Frontal cortex (tissue), 4 donors: Measurements from ENCODE around the gene TRPM5. TPM values are rescaled to one million over a fixed set of nuclear protein-coding genes. Genes with fewer than 3 reads are reported as not detected.

Source experiments
- DNase-seq, 2 donors: peaks; one replicate each; pipeline ENCODE4 v3.0.0; 2012; ENCODE audit warnings: low spot score in 2 of 2
- FAIRE-seq: peaks from 2 replicates; lab custom pipeline; 2012; peaks lifted over from hg19 to GRCh38; lab: Jason Lieb, UNC
- total RNA-seq: library from RNA; depleted of rRNA; stranded (reverse); fragments of >200 nt; gene quantifications from one replicate; pipeline ENCODE4 v1.2.3, GENCODE V29; 2014
- donor health status: control.
- donor health status: control.
- donor health status: control.

The TRPM5 gene
- total RNA-seq, 1 donor from 2014 or later = not detected

GRCh38 chr11:2471048-2471803, 26.9 kb upstream of the TRPM5 start:
- DNase-seq (no peak), FAIRE-seq (no peak)

GRCh38 chr11:2470495-2470894, 26.2 kb upstream of the TRPM5 start:
- FAIRE-seq (no peak), DNase-seq (no peak)

DNA sequence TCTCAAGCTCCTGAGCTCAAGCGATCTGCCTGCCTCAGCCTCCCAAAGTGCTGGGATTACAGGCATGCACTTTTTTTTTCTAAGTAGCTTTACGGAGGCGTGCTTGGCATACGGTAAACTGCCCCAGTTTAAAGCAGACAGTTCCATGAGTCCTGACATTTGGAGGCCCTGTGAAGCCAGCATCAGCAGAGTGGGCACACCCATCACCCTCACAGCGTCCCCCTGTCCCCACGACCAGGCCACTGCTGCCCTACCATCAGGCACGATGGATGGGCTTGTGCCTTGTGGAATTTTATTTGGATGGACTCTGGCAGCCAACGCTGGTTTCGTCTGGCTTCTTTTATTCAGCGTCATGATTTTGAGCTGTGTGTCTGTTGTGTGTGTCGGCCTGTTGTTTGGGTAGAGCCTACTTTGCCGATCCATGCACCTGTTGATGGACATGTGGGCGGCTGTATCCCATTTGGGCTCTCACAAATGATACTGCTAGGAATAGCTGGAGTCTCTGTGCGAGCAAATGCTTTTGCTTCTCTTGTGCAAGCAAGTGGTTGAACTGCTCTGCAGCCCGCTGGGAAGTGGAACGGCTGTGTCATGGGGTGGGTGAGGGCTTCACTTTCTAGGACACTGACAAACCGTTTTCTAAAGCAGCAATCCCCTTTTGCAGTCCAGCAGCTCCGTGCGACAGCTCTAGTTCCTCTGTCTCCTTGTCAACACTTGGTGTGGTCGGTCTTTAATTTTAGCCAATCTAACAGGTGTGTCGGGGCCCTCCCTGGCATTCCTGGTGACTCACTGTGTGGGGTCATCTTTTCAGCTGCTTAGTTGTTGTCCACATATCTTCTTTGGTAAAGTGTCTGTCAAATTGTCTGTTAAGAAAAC, 24.3 kb upstream of the TRPM5 start:
- FAIRE-seq (no peak), DNase-seq (no peak)

GRCh38 chr11:2467695-2468055, 23.4 kb upstream of the TRPM5 start:
- FAIRE-seq (no peak), DNase-seq (no peak)

DNA sequence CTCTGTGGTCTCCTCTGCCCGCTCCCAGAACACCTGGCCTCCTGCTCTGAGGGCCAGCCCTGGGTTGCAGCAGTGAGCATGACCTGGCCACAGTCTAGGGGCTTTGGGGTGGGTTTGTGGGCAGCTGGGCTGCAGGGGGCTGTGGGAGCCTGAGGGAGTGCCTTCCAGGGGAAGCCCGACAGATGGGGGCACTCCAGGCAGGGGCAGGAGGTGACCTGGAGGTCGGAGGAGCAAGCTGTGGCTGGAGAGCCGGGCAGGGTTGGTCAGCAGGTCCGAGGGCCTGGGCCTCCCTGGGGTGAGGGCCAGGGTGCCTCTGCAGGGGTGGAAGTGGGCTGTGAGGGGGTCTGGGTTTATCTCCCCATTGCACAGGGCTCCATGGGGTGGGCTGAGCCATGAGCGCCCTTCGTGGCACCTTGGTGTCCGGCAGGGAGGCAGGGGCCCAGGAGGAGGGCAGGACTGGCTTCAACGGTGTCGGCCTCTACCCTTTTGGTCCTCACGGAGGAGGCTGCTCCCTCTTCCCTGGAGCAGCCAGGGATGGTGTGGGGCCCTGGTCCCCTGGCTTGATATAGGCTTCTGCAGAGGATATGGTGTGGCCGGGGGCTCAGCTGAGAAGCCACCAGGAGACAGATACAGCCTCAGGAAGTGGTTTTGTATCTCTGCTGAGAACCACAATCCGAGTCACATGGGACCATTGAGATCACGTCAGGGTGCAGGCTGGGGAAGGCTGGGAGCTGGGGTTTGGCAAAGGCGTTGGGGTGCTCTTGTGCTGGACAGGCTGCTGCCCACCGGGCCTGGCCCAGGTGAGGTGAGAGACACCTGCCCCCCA, 22.8 kb upstream of the TRPM5 start:
- FAIRE-seq (no peak), DNase-seq (no peak)

- DNase-seq (no peak), FAIRE-seq (no peak)
Measured at GRCh38 chr11:2466069-2466801, 21.9 kb upstream of the TRPM5 start.

DNA sequence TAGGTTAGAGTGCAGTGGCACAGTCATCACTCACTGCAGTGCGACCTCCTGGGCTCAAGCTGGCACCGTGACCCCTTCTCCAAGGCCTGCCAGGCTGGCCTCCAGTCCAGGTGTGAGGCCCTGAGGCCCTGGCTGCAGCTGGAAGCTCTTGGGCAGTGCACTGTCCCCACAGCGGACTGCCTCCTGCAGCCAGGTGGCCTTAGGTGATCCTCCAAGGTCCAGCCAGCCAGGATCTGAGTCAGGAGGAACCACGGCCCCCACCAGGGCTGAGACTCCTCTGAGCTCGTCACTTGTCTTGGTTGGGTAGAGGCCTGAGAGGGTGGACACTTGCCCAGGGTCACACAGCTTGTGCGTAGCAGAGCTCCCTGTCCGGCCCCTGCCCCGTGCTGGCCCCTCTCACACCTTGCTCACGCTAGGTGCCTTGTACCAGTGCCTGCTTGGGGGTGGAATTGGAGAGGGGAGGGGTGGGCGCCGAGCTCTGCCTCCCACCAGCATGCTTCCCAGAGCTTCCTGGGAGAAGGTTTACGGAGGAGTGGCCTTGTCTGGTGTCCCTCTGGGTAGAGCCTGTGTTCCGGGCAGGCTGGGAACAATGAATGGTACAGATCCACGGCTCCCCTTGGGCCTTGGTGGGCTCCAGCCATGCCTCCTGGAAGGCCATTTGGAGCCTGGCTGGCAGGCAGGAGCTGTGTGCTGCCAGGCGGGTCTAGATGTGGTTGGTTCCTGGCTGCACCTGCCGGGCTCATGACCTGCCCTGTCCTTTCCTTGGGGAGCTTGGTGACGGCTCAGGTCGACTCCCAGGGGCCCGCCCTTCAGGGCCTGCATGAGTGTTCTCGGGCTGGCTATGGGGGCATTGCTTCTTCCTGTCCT, 21.1 kb upstream of the TRPM5 start:
- no peak for DNase-seq
- no peak for FAIRE-seq

- FAIRE-seq = no peak
- no peak for DNase-seq
Measured at GRCh38 chr11:2464451-2465165, 20.3 kb upstream of the TRPM5 start.

- FAIRE-seq (no peak), DNase-seq (no peak)
Measured at GRCh38 chr11:2463766-2464277, 19.5 kb upstream of the TRPM5 start.

DNA sequence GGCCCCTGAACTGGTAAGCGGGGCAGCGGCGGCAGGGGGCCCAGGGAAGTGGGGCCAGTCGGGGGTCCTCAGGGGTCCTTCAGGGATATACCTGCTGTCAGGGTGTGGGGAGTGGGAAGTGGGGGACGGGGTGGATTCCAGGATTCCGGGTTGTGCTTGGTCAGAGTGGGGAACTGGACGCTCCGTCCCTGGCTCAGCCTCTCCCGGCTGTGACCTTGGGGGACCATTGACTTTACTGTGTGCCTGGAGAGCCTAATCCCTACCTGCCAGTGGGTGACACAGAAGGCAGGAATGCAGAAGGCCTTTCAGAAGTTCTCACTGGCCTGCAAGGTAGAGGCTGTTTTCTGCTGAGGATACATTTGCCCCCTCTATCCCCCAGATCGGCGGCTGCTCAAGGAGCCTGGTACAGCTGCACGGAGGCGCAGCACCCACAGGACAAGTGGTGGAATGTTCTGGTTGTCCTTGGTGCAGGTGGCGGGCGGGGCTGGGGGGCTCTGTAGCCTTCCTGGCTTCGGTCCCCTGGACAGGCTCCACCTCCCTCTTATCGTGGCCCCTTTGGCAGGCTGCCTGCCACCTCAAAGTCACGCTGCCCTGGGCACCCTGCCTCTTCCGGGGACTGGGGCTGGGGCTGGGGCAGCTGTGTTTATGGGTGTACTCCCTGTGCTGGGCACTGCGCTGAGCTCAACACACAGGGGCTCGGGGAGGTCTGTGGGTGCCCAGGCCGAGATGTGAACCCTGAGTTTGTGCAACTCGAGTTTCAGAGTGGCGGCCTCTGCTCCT, 18.9 kb upstream of the TRPM5 start:
- no peak for DNase-seq
- FAIRE-seq = no peak

DNA sequence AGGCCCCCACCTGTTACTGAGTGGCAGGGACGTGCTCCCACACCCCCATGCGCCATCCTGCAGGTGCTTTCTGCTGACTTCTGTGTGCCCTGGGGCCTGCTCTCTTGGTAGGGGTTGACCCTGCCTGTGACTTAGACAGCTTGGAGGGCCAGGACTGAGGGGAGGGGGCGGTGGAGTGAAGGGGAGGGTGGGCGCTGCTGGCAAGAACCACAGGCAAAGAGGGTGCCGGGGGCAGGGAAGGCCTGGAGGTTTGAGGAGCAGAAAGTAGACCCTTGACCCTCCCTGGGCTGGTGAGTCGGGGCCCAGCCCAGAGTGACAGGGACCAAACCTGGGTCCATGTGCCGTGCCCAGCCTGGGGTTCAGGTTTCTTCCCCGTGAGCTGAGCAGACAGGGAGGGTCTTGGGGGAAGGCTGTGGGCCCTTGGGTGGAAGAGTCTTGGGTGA, 18.2 kb upstream of the TRPM5 start:
- FAIRE-seq (no peak), DNase-seq (no peak)

- DNase-seq = no peak
- FAIRE-seq = no peak
Measured at GRCh38 chr11:2461956-2462542, 17.7 kb upstream of the TRPM5 start.

DNA sequence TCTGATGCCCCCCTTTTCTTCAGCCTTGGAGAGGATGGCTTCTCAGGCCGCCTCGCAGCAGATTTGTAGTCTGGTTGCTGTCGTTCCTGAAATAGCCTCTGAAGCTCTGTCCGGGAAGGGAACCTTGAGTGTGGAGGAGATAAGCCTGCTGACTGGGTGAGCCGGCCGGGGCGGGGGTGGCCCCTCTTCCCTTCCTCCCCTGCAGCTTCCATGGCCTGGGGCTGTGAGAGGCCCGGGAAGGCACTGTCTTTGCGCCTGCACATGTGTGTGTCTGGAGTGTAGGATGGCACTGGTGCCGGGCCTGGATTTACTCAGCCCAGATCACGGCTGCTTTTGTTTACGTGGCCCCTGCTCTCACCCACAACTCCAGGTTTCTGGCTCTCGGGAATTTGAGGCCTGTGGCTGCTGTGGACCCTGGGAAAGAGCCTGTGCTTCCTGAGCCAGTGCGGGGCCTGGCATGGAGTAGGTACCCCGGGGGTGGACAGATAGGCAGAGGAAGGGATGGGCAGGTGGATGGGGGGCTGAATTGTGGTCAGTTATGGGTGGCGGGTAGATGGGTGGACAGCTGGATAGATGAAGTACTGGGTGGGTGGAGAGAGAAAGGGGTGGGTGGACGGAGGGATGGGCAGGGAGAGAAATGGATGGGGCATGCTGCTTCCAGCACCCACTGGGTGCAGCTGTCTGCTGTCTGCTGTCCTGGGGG, 17.1 kb upstream of the TRPM5 start:
- DNase-seq (no peak), FAIRE-seq (no peak)

GRCh38 chr11:2460540-2461252, 16.4 kb upstream of the TRPM5 start:
- FAIRE-seq = no peak
- no peak for DNase-seq

- no peak for FAIRE-seq
- no peak for DNase-seq
Measured at GRCh38 chr11:2459796-2460531, 15.7 kb upstream of the TRPM5 start.
